Mucosa of stomach (tissue), 1 donor: Measurements from ENCODE around the gene BEAN1.

ENCODE experiments used
- H3K27me3 ChIP-seq: one replicate; pipeline ENCODE4 v1.7.0; 2013; ENCODE audit warnings: mild to moderate bottlenecking, low read length; ENCODE audit not compliant: control insufficient read depth, insufficient read depth
- H3K36me3 ChIP-seq: one replicate; pipeline ENCODE4 v1.7.0; 2013; ENCODE audit warnings: low read length; ENCODE audit not compliant: control insufficient read depth, insufficient read depth
- H3K4me1 ChIP-seq: one replicate; pipeline ENCODE4 v1.7.0; 2013; ENCODE audit warnings: mild to moderate bottlenecking, low read length; ENCODE audit not compliant: control insufficient read depth, insufficient read depth
- H3K4me3 ChIP-seq: one replicate; pipeline ENCODE4 v1.7.0; 2013; ENCODE audit warnings: low read length
- H3K9ac ChIP-seq: one replicate; pipeline ENCODE4 v1.7.0; 2013; ENCODE audit warnings: mild to moderate bottlenecking, low read length, moderate library complexity
- H3K9me3 ChIP-seq: one replicate; pipeline ENCODE4 v1.7.0; 2013; ENCODE audit warnings: mild to moderate bottlenecking, low read length, moderate library complexity; ENCODE audit not compliant: control insufficient read depth
- donor health status: Pancreatic carcinoma.

The BEAN1 gene

GRCh38 chr16:66480265-66481080 is 53.4 kb downstream of the BEAN1 start:
- no peaks in the 10 kb centered on the region for H3K36me3 ChIP-seq
- peaks cover 23% of the 10 kb centered on the region for H3K27me3 ChIP-seq
- H3K4me3 ChIP-seq = no peak overlapping the region
- no peaks in the 10 kb centered on the region for H3K9me3 ChIP-seq
- H3K4me1 ChIP-seq = peaks cover 5% of the 10 kb centered on the region
- H3K9ac ChIP-seq = no peak overlapping the region

- peaks cover 5% of the 10 kb centered on the region for H3K4me1 ChIP-seq
- H3K36me3 ChIP-seq = no peaks in the 10 kb centered on the region
- no peaks in the 10 kb centered on the region for H3K9me3 ChIP-seq
- H3K4me3 ChIP-seq = no peak overlapping the region
- no peak overlapping the region for H3K9ac ChIP-seq
- H3K27me3 ChIP-seq = peaks cover 23% of the 10 kb centered on the region
Measured at GRCh38 chr16:66481081-66481942, 54.2 kb downstream of the BEAN1 start.

- Histone ChIP-seq H3K36me3 (no peaks in the 10 kb centered on the region), H3K4me1 (peaks cover 6% of the 10 kb centered on the region), H3K9ac (no peak overlapping the region), H3K4me3 (no peak overlapping the region), H3K27me3 (peaks cover 19% of the 10 kb centered on the region), H3K9me3 (no peaks in the 10 kb centered on the region)
Measured at GRCh38 chr16:66481943-66482390, 54.9 kb downstream of the BEAN1 start.

GRCh38 chr16:66483689-66484452 is 56.8 kb downstream of the BEAN1 start:
- Histone ChIP-seq H3K27me3 (peaks cover 9% of the 10 kb centered on the region), H3K4me3 (no peak overlapping the region), H3K9me3 (no peaks in the 10 kb centered on the region), H3K4me1 (peaks cover 6% of the 10 kb centered on the region), H3K36me3 (no peaks in the 10 kb centered on the region), H3K9ac (no peak overlapping the region)

- peaks cover 4% of the 10 kb centered on the region for H3K4me1 ChIP-seq
- H3K9me3 ChIP-seq = no peaks in the 10 kb centered on the region
- no peaks in the 10 kb centered on the region for H3K36me3 ChIP-seq
- no peak overlapping the region for H3K9ac ChIP-seq
- H3K27me3 ChIP-seq = peaks cover 2% of the 10 kb centered on the region
- H3K4me3 ChIP-seq = no peak overlapping the region
Measured at GRCh38 chr16:66484453-66485213, 57.5 kb downstream of the BEAN1 start.

GRCh38 chr16:66485376-66485775 is 58.3 kb downstream of the BEAN1 start:
- Histone ChIP-seq H3K9me3 (no peaks in the 10 kb centered on the region), H3K4me3 (no peak overlapping the region), H3K27me3 (no peaks in the 10 kb centered on the region), H3K9ac (no peak overlapping the region), H3K4me1 (peaks cover 4% of the 10 kb centered on the region), H3K36me3 (no peaks in the 10 kb centered on the region)

GRCh38 chr16:66486199-66486772 is 59.2 kb downstream of the BEAN1 start:
- H3K4me1 ChIP-seq = peaks cover 12% of the 10 kb centered on the region
- H3K4me3 ChIP-seq = no peak overlapping the region
- no peaks in the 10 kb centered on the region for H3K36me3 ChIP-seq
- H3K9ac ChIP-seq = no peak overlapping the region
- H3K9me3 ChIP-seq = no peaks in the 10 kb centered on the region
- no peaks in the 10 kb centered on the region for H3K27me3 ChIP-seq

GRCh38 chr16:66486773-66487579 is 59.9 kb downstream of the BEAN1 start:
- no peaks in the 10 kb centered on the region for H3K36me3 ChIP-seq
- H3K9ac ChIP-seq = no peak overlapping the region
- H3K9me3 ChIP-seq = no peaks in the 10 kb centered on the region
- no peaks in the 10 kb centered on the region for H3K27me3 ChIP-seq
- H3K4me3 ChIP-seq = no peak overlapping the region
- peaks cover 17% of the 10 kb centered on the region for H3K4me1 ChIP-seq

- H3K9ac ChIP-seq = no peak overlapping the region
- no peaks in the 10 kb centered on the region for H3K27me3 ChIP-seq
- no peak overlapping the region for H3K4me3 ChIP-seq
- peaks cover 17% of the 10 kb centered on the region for H3K4me1 ChIP-seq
- no peaks in the 10 kb centered on the region for H3K9me3 ChIP-seq
- H3K36me3 ChIP-seq = no peaks in the 10 kb centered on the region
Measured at GRCh38 chr16:66487580-66488275, 60.6 kb downstream of the BEAN1 start.

GRCh38 chr16:66488505-66488904 is 61.4 kb downstream of the BEAN1 start:
- Histone ChIP-seq H3K9ac (no peak overlapping the region), H3K4me1 (peaks cover 17% of the 10 kb centered on the region)

More at GRCh38 chr16:66488505-66488904, 61.4 kb downstream of the BEAN1 start:
- Histone ChIP-seq H3K36me3 (no peaks in the 10 kb centered on the region), H3K9me3 (no peaks in the 10 kb centered on the region), H3K4me3 (no peak overlapping the region), H3K27me3 (no peaks in the 10 kb centered on the region)
